Fibroblast of skin of scalp (primary cell): Measurements from ENCODE around the gene TRIM27.
"Not testable (repeated sequence)": the region's sequence is repeated elsewhere in the genome, so short reads cannot be mapped to it uniquely, and the experiment has no call there.

ENCODE experiments used
- DNase-seq: peaks from one replicate; pipeline ENCODE4 v3.0.0-alpha.2; 2013

Gene TRIM27

GRCh38 chr6:28862077-28862476, 61.7 kb downstream of the TRIM27 start:
- DNase-seq: no peak

GRCh38 chr6:28861339-28861738, 62.4 kb downstream of the TRIM27 start:
- no peak for DNase-seq

- DNase-seq: no peak
These were observed 63.2 kb downstream of the TRIM27 start for GRCh38 chr6:28860581-28860980.

GRCh38 chr6:28858963-28859362, 64.8 kb downstream of the TRIM27 start:
- DNase-seq: no peak

DNA sequence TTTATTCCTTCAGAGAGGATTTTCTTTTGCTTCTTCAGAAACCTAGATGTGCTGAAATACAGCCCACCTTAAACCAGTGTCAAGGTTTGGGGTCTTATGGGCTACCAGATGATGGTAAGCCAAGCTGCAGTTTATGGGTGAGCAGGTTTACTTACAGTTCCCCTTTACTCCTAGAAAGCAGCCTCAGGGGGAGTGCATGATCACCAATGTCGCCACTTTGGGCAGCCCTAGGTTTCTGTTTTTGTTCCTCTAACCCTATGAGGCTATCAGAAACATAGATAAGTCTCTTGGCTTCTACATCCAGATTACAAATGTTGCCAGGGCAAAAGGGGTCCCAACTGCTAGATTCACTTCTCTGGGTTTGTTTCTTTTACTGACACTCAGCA, 67.2 kb downstream of the TRIM27 start:
- no peak for DNase-seq

- not testable (repeated sequence) for DNase-seq
These were observed 69.4 kb downstream of the TRIM27 start for GRCh38 chr6:28854405-28854804.
